ENCODE measurements around the gene NKAIN2.
"Not testable (repeated sequence)": the region's sequence is repeated elsewhere in the genome, so short reads cannot be mapped to it uniquely, and the experiment has no call there.

NKAIN2 gene

DNA sequence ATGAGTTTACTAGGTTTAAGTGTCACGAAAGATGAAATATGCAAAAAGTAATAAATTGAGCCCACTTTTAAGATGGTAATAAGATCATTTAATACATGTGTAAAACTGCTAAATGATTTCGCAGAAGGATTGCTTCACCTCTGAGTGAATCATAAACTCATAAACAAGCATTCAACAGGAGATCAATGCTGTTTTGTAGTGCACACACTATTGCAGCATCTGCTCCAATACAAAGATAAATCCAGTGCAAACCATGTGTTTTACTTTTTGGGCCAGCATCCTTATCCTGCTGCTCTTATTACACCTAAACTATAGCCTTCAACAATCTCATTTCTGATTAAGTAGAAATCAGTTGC lies 400.1 kb downstream of the NKAIN2 start:
- no peak for DNase-seq (ENCODE audit: low read depth)

DNA sequence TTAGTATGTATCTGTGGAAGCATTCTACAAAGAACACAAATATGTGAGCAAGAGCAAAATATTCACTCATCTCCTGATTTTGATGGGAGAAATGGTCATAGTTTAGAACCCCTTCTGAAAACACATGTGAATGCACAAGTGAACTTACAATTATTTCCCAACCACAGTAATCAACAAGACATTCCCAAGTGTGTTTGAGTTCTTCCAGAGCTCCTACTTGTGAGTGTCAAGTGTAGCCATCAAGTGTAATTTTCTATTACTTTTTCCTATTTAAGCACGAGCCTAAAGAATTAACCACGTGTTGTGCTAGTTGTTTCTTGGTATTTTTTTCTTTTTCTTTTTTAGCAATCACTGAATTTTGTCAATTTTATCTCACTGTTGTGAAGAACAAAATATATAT lies 402.3 kb downstream of the NKAIN2 start:
- DNase-seq (ENCODE audit: low read depth): no peak

DNA sequence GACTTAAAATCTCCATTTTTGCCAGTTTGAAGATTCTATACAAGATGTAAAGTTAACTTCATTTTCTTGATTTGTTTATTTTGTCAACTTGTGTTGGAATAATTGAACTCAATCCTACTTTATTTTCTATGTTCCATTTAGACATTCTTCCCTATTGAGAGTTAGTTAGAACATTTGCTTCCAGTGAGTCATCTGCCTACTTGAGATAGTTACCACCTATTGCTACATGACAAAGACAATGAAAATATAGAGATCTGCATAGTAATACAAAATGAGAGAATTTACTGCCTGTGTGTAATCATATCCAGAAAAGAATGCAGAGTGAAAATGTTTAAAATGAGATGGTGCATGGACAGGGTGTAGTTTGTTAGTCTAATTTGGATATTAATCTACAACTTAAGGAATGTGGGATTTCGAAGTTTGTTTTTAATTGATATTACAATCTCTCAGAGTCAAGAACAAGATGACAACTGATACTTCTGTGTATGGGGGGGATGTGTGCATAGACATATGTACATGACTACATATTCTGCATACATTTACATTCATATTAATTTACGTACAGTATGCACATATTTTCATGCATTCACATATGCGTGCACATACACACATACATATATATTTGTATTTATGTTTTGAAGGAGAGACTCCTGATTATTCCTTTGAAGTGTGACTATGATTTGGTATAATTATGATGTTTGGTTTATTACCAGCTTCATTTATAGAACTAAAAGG lies 420.1 kb downstream of the NKAIN2 start:
- no peak for DNase-seq (ENCODE audit: low read depth)

DNA sequence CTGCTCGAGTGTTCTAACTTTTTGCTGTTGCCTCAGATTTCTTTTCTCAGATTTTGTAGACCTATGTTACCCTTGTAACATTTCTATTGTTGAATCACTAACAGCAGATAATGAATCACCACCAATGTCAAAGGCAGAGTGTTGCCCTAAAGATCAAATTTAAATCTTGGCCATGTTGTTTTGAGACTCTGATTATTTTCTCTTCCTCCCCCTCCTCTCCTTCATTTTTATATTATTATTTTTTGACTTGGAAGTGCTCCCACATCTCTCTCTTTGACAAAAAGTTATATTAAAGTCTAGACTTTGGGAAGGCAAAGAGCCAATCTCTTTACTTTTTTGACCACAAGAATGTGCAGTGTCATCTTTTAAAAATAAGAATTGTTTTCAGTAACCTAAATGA lies 422.7 kb downstream of the NKAIN2 start:
- no peak for DNase-seq (ENCODE audit: low read depth)

DNA sequence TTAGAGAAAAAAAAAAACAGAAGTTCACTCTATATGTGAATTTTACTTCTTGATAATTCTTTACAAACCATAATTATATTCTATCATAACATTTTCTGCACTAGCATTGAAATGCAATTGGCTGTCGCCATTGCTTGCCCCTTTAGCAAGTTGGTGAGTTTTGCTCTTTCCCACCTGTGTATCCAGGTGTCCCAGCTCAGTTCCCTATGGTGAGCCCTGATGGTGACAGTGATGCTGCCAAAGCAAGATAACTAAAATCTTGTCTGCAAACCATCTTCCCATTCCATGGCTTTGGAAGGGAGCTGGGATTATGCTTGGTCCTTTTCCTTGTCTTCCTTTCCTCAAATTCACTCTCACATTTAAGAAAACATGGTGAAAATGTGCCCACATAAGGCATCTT lies 429.6 kb downstream of the NKAIN2 start:
- no peak for DNase-seq (ENCODE audit: low read depth)

DNA sequence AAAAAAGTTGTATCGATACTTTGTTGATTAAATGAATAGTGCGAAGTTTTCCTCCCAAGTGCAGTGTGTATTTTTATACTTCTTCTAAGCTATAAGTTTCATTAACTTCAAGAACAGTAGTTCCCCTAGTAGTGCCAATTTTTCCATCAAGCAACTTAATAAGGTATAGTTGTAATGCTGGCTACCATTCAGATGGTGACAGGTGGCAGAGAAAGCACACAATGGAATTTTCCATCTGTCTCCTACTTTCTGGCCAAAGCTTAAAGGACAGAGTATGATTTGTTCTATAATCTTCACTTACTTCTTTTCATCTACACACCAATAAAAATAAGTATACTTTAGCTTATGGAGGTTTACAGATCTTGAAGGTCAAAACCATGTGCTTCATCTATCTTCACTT lies 431.1 kb downstream of the NKAIN2 start:
- no peak for DNase-seq (ENCODE audit: low read depth)

DNA sequence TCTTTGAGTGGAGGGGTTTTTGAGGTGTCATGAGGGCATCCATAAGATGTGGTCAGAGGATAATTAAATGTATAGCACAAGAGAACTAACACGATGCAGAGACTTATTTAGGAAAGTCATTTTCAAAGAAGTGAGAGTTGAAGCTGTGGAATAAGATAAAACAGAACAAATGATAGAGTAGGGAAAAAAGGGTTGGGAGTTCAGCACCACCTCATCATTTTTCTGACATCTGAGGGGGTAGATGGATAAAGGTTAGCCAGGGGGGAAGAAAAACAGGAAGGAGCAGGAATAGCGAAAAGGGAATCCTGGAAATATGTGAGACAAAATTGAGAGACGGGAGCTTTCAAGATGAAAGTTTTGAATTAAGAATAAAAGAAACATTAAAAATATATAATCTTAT lies 434.2 kb downstream of the NKAIN2 start:
- no peak for DNase-seq (ENCODE audit: low read depth)

DNA sequence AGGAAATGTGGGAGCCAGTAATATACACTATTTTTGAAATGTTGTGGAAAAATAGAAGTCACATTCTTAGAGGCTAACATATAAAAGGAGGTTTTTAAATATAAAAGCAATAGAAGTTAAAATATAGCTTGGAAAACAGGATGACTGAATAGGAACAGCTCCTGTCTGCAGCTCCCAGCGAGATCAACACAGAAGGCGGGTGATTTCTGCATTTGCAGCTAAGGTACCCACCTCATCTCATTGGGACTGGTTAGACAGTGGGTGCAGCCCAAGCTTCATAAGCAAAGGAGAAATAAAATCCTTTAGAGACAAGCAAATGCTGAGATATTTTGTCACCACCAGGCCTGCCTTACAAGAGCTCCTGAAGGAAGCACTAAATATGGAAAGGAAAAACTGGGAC lies 434.7 kb downstream of the NKAIN2 start:
- not testable (repeated sequence) for DNase-seq (ENCODE audit: low read depth)

DNA sequence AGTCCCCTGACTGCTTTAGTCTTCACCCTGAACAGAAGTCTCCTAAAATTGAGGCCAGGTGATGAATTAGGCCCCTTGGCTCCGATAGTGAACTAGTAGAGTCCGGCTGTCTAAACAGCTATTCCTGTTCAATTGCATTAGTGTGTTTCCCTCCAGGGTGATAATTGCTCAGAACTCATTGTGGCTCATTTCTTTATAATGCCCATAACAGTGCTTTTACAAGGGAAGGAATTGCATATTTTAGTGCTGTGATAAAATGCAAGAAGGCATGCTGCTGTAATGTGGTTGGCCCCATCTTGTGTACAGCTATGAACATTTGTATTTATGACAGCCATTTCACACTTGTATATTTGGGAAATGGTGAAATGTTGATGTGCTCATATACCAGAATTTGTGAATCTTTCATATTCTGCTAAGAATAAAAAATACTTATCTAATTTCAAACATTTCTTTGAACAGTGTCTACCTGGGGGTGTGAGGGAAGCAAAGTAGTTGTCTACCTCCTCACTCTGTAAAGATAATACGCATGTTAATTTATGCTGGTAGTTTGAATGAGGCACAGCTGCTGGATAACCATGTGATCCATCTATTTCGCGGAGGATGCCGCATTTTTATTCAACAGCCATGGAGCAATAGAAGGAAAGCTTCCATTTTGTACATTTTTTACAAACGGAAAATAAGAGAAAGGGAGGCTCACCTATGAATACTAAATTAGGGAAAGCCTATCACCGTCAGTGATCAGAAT lies 451.4 kb downstream of the NKAIN2 start:
- DNase-seq (ENCODE audit: low read depth): no peak

DNA sequence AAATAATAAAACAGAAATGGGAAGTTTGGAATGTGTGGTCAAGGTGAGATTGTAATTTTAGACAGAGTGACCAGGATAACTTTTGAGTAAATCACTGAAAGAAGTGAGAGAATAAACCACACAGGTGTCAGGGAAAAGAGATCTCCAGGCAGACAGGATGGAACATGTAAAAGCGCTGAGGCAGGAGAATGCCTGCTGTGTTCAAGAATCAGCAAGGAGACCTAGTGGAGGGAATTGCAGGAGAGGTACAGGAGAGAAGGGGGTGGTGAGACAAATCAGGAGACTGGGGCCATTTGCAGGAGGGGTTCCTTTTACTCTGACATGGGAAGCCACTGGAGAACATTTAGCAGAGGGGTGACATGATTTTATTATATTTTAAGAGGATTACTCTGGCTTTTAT lies 456.7 kb downstream of the NKAIN2 start:
- DNase-seq (ENCODE audit: low read depth): no peak

DNA sequence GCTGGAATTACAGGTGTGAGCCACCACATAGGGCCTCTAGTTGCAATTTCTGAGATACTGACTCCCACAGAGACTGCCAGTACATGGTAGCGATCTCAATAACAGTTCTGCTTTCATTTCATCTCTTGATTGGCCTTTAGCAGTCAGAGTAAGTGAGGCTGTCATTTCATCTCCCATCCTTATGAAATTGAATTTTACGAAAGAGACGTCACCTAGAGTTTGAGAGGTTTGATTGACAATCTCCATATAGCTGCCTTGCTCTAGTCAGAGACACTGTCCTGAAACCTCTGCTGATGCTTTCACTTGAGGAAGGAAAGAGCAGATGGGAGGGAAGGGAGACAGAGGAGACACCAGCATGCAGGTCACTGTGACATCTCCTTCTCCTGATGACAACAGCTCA lies 466.1 kb downstream of the NKAIN2 start:
- no peak for DNase-seq (ENCODE audit: low read depth)

DNA sequence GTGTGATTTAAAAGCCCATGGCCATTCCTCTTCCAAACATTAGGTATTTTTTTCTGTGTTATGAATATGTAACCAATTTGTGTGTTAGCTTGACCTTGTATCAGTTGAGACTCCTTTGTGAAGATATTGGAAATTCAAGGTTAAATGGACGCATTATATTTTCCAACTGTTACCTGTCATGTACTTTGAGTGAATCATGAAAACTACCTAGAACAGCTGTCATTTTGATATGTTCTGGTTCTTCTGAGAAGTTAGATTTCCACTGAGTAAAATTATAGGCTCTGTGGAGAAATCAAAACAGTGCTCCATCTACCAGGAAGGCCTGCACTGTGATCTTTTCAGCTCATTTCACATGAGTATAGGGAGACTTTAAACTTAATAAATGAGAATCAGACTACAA lies 470.0 kb downstream of the NKAIN2 start:
- no peak for DNase-seq (ENCODE audit: low read depth)

DNA sequence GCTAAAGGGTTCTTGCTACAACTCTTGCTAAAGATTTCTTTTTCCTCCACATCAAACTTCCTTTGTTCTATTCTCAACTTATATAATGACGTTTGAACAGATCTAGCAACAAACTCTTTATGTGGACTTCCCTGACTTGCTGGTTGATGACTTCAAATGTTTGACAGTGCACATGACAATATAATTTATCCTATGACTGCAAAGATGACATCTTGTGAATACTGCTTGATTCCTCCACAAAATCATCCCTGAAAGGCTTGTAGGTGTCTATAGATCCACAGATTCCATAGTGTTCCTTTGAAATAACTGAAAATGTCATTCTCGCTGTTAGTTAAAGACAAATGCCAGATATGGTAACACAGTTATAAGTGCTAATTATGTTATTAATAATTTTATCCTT lies 478.9 kb downstream of the NKAIN2 start:
- DNase-seq (ENCODE audit: low read depth): no peak

DNA sequence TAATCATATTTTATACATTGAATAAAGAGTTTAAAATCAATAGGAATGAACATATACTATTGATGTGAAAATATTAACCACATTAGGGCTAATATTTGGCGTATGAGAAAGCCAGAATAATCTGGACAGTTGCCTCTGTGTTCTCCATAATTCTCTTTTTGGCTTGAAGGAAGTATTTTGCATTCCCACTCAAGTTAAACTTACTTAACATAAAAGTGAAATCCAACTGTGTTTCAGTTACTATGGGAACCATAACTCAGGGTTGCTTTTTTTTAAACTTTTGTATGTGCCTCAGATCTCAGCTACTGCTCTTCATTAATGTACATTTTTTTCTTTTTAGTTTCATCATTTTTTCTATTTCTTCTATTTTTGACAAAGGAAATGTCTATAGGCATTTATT lies 479.8 kb downstream of the NKAIN2 start:
- DNase-seq (ENCODE audit: low read depth): no peak

DNA sequence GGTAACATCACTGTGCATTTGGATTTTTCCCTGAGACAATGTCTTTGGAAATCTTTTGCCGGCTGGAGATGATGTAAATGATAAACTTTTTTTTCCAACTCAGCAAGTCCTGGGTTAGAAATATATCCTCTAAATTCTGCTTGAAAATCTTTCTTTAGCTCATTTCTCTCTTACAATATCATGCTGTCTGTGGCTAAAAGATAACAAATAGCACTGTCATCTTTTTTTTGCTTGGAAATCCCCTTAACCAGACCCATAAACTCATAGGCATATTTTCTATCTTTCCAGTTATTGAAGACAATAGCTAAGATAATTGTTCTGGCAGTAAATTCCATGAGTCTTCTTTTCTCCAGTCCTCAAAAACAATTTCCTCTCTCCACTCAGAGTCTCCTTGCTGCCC lies 481.5 kb downstream of the NKAIN2 start:
- DNase-seq (ENCODE audit: low read depth): no peak

DNA sequence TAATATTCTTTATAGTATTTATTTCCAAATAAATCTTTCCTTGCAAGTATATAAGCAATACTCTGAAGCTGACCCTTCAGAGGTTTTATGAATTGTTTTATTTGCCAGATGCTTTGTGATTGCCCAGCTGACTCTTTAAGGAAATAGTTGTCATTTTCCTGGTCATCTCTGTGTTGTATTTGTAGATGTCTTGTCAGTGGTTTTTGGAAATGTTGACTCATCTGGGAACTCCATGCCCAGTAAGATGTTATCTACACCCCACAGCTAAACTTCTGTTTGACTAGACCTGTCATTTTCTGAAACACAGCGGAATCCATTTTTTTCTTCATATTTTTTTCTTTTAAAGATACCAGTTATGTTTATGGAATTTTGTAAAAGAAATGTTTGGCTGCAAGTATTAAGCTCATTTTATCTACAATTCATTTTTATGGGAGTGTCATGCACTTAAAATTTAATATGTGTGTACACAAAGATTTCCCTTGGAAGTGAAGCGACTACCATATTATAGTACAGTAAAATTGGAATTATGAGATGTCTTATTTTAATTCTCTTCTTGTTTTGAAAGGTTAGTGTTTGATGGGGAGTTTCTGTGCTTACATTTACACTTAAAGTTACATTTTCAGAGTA lies 491.0 kb downstream of the NKAIN2 start:
- DNase-seq (ENCODE audit: low read depth): no peak

DNA sequence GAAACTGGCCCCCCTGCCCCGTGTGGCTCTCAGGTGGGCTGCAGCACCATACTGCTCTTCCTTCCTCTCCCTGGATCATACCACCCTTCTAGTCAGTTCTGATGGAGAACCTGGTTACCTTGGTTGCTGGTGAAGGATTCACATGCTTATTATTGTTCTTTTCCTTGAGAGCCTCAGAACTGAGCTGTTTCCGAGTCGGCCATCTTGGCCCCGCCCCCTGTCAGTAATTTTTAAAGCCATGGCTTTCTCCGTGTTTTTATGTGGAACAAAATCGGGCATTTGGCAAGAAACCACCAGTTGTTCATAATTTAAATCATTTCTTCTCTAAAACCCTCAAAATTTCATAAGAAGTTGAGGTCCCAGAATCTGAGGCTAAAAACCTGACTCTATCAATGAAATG lies 493.8 kb downstream of the NKAIN2 start:
- no peak for DNase-seq (ENCODE audit: low read depth)

DNA sequence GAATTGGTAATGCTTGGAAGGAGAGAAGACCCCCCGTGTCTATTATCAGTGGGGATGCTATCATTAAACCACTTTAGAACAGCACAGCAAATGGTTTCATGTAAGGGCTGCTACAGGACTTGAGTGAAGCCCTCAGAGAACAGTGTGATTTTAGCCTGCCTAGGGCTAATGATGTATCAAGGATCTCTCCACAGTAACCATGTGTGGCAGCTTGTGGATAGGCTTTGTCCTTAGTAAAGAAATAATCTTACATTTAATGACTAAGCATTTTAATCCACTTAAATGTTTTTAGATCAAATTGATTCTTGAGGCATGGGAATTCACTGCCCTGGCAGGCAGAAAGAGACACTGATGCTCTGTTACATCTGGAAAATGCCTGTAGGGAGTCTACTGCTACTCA lies 495.1 kb downstream of the NKAIN2 start:
- no peak for DNase-seq (ENCODE audit: low read depth)

DNA sequence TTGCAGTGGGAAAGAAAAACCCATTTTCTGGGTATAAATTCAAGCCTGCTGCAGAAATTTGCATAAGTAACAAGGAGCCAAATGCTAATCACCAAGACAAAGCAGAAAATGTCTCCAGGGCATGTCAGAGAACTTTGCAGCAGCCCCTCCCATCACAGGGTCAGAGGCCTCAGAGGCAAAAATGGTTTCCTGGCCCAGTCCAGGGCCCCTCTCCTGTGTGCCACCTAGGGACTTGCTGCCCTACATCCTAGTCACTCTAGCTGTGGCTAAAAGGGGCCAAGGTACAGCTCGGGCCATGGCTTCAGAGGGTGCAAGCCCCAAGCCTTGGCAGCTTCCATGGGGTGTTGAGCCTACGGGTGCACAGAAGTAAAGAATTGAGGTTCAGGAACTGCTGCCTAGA lies 497.2 kb downstream of the NKAIN2 start:
- DNase-seq (ENCODE audit: low read depth): not testable (repeated sequence)

DNA sequence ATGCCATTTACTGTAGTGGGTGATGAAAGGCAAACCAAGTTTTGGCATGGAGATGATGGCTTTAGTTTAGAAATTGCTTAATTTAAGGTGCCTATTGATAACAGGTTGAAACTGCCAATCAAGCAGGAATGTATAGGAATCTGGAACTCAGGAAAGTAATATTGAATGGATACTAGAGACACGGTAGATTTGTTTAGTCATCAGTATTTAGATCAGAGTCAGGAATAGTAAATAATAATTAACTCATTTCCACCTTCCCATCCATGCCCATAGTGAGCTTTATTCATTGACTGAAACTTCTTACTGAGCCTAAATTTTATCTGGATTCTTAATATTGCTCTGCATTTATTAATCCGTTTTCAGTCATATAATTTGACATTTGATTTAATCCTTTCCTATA lies 500.3 kb downstream of the NKAIN2 start:
- DNase-seq (ENCODE audit: low read depth): no peak

DNA sequence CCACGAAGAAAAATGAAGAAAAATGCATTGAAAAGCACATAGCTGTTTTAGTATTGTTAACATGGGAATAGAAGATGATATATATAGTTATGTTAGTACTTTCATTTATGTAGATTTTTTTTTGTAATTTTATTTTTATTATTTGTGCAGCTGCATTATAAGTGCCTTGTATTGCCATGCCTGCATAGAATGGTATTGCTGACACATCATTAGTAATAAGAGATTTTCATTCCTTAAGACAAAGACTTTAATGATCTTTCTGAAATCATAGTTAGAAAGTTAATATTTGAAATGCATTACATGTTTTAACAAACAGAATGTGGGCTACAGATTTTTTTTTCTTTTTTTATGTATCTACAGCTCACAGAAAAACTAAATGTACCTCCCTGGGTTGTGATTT lies 506.5 kb downstream of the NKAIN2 start:
- DNase-seq (ENCODE audit: low read depth): no peak

DNA sequence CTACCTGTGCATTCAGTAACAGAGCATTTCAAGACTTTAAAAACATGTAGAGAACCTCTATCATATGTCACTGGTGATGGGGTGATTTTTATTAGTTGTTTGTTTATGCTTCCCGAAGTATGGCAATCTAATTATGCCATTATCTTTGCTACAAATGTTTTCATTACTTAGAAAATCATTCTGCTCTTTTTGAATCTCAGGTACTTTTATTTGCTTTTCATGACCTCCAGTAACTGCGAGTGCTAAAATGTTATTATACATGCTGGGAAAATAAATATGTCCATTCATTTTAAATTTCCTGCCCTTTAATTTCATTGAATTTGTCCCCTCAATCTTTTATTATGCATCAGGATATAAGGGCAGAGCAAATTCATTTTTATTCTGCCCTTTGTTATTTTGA lies 515.7 kb downstream of the NKAIN2 start:
- no peak for DNase-seq (ENCODE audit: low read depth)

DNA sequence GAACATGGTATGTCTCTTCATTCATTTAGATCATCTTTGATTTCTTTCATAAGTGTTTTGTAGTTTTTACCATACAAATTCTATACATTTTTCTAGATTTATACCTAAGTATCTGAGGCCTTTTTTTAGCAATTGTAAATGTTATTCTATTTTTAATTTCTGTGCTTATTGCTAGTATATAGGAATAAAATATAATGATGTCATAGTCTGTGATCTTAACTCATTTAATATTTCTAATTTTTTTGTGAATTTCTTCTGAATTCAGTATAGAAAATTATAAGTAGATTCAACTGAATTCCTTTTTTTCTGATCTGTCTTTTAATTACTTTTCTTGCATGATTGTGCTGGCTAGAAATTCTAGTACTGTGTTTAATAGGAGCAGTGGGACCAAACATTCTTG lies 520.6 kb downstream of the NKAIN2 start:
- DNase-seq (ENCODE audit: low read depth): no peak

DNA sequence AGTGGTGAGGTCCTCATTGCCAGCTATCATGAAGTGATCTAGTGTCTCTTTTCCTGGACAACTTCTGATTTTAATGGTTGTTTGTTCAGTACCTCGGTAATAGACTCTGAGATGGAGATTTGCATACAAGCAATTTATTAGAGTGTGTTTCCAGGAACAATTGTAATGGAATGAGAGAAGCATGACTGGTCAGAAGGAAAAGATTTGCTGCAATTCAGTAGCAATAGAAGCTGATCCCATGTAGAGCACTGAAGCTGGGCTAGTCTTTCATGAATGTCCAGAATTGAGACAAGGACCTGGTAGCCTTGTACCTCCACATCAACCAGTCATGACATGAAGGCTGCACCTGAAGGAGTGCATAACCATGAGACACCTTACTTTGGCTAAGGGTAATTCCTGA lies 526.5 kb downstream of the NKAIN2 start:
- no peak for DNase-seq (ENCODE audit: low read depth)

All from activated T-cell treated with anti-CD3 and anti-CD28 coated beads for 24 hours (primary cell).